Measurements from ENCODE around the gene ERO1B. TPM values are rescaled to one million over a fixed set of nuclear protein-coding genes. Genes with fewer than 3 reads are reported as not detected.

Gene ERO1B
- total RNA-seq, 2 donors from 2014 or later: 10.4 to 12.0 TPM

GRCh38 chr1:236307435-236307834 lies 25.7 kb upstream of the ERO1B start:
- no peak for TF ChIP-seq POLR2A (IDR thresholded peaks at IDR 0.05)
- TF ChIP-seq POLR2AphosphoS5 (IDR thresholded peaks at IDR 0.05): no peak
- TF ChIP-seq CTCF (IDR thresholded peaks at IDR 0.05): no peak
- intact Hi-C loops (cut with DNase I): no loop called here
- 73% methylated on average over 6 of the region's 6 CpGs for WGBS
- Histone ChIP-seq H3K4me3 (no peak overlapping the region), H3K9me3 (no peaks in the 10 kb centered on the region), H3K4me1 (replicated peaks) (no peaks in the 10 kb centered on the region), H3K27me3 (replicated peaks; ENCODE audit: insufficient read depth) (no peaks in the 10 kb centered on the region), H3K27ac (no peak overlapping the region), H3K36me3 (no peaks in the 10 kb centered on the region)
- no peak for DNase-seq (ENCODE audit: low spot score)

GRCh38 chr1:236304682-236305081 lies 22.9 kb upstream of the ERO1B start:
- WGBS: 76% methylated on average over 4 of the region's 4 CpGs
- intact Hi-C loops (cut with DNase I): no loop called here
- H3K36me3 ChIP-seq: no peaks in the 10 kb centered on the region

GRCh38 chr1:236303675-236304074 lies 21.9 kb upstream of the ERO1B start:
- no peak for DNase-seq (ENCODE audit: low spot score)
- Histone ChIP-seq H3K4me1 (replicated peaks) (no peaks in the 10 kb centered on the region), H3K4me3 (no peak overlapping the region), H3K36me3 (no peaks in the 10 kb centered on the region), H3K9me3 (no peaks in the 10 kb centered on the region), H3K27ac (no peak overlapping the region), H3K27me3 (replicated peaks; ENCODE audit: insufficient read depth) (no peaks in the 10 kb centered on the region)
- intact Hi-C loops (cut with DNase I): no loop called here
- TF ChIP-seq CTCF (IDR thresholded peaks at IDR 0.05) (no peak), POLR2AphosphoS5 (IDR thresholded peaks at IDR 0.05) (no peak), POLR2A (IDR thresholded peaks at IDR 0.05) (no peak)
- 56% methylated on average over 4 of the region's 4 CpGs for WGBS

More at GRCh38 chr1:236304682-236305081, 22.9 kb upstream of the ERO1B start:
- no peaks in the 10 kb centered on the region for H3K27me3 ChIP-seq (replicated peaks; ENCODE audit: insufficient read depth)
- H3K9me3 ChIP-seq: no peaks in the 10 kb centered on the region
- no peaks in the 10 kb centered on the region for H3K4me1 ChIP-seq (replicated peaks)
- TF ChIP-seq POLR2AphosphoS5 (IDR thresholded peaks at IDR 0.05) (no peak), CTCF (IDR thresholded peaks at IDR 0.05) (no peak), POLR2A (IDR thresholded peaks at IDR 0.05) (no peak)
- H3K27ac ChIP-seq: no peak overlapping the region
- no peak overlapping the region for H3K4me3 ChIP-seq
- DNase-seq (ENCODE audit: low spot score): no peak

GRCh38 chr1:236302941-236303340 lies 21.2 kb upstream of the ERO1B start:
- no peaks in the 10 kb centered on the region for H3K36me3 ChIP-seq
- no peaks in the 10 kb centered on the region for H3K4me1 ChIP-seq (replicated peaks)
- WGBS: 93% methylated on average over 2 of the region's 2 CpGs
- intact Hi-C loops (cut with DNase I): no loop called here
- no peak overlapping the region for H3K4me3 ChIP-seq
- H3K27ac ChIP-seq: no peak overlapping the region
- no peaks in the 10 kb centered on the region for H3K27me3 ChIP-seq (replicated peaks; ENCODE audit: insufficient read depth)
- no peak for DNase-seq (ENCODE audit: low spot score)
- TF ChIP-seq POLR2A (IDR thresholded peaks at IDR 0.05): no peak
- TF ChIP-seq POLR2AphosphoS5 (IDR thresholded peaks at IDR 0.05): no peak
- TF ChIP-seq CTCF (IDR thresholded peaks at IDR 0.05): no peak
- no peaks in the 10 kb centered on the region for H3K9me3 ChIP-seq

- Histone ChIP-seq H3K36me3 (no peaks in the 10 kb centered on the region), H3K27me3 (replicated peaks; ENCODE audit: insufficient read depth) (no peaks in the 10 kb centered on the region), H3K4me3 (no peak overlapping the region), H3K4me1 (replicated peaks) (no peaks in the 10 kb centered on the region), H3K9me3 (no peaks in the 10 kb centered on the region), H3K27ac (no peak overlapping the region)
- TF ChIP-seq CTCF (IDR thresholded peaks at IDR 0.05): no peak
- TF ChIP-seq POLR2AphosphoS5 (IDR thresholded peaks at IDR 0.05): no peak
- TF ChIP-seq POLR2A (IDR thresholded peaks at IDR 0.05): no peak
- intact Hi-C loops (cut with DNase I): no loop called here
- DNase-seq (ENCODE audit: low spot score): no peak
- 30% methylated on average over 2 of the region's 2 CpGs for WGBS
These were observed 20.2 kb upstream of the ERO1B start for GRCh38 chr1:236301958-236302335.
